ENCODE measurements around the gene FAM222A. TPM values are rescaled to one million over a fixed set of nuclear protein-coding genes. Genes with fewer than 3 reads are reported as not detected.

The FAM222A gene
- total RNA-seq, 1 donor from 2014 or later: 0.58 TPM

DNA sequence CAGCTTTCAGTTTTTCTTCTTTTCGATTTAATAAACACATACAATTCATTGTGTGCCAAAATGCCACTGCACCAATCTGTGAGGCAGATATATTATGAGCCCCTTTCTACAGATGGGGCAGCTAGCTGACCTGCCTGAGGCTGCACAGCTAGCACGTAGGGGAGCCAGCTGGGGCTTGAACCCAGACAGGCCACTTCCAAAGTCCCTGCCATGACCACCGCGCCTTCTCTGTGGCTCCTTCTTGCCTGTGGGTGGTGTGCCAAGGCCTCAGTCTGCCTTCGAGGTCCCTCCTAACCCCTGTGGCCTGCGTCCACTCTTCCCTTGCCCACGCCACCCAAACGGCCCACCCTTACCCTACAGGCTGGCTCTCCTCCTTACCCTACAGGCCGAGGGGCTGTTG is 16.2 kb downstream of the FAM222A start:
- TF ChIP-seq, protein P1, sequence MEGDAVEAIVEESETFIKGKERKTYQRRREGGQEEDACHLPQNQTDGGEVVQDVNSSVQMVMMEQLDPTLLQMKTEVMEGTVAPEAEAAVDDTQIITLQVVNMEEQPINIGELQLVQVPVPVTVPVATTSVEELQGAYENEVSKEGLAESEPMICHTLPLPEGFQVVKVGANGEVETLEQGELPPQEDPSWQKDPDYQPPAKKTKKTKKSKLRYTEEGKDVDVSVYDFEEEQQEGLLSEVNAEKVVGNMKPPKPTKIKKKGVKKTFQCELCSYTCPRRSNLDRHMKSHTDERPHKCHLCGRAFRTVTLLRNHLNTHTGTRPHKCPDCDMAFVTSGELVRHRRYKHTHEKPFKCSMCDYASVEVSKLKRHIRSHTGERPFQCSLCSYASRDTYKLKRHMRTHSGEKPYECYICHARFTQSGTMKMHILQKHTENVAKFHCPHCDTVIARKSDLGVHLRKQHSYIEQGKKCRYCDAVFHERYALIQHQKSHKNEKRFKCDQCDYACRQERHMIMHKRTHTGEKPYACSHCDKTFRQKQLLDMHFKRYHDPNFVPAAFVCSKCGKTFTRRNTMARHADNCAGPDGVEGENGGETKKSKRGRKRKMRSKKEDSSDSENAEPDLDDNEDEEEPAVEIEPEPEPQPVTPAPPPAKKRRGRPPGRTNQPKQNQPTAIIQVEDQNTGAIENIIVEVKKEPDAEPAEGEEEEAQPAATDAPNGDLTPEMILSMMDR (IDR thresholded peaks at IDR 0.05; ENCODE audit: insufficient read depth, low read length, poor library complexity, severe bottlenecking): no peak
- H3K36me3 ChIP-seq (ENCODE audit: control insufficient read depth, insufficient read depth, low read length): no peaks in the 10 kb centered on the region
- peaks cover 30% of the 10 kb centered on the region for H3K27me3 ChIP-seq (ENCODE audit: control insufficient read depth, insufficient read depth, low read length)
- no peak overlapping the region for H3K4me3 ChIP-seq (ENCODE audit: low read depth, low read length)
- DNase-seq (ENCODE audit: low read depth): no peak

DNA sequence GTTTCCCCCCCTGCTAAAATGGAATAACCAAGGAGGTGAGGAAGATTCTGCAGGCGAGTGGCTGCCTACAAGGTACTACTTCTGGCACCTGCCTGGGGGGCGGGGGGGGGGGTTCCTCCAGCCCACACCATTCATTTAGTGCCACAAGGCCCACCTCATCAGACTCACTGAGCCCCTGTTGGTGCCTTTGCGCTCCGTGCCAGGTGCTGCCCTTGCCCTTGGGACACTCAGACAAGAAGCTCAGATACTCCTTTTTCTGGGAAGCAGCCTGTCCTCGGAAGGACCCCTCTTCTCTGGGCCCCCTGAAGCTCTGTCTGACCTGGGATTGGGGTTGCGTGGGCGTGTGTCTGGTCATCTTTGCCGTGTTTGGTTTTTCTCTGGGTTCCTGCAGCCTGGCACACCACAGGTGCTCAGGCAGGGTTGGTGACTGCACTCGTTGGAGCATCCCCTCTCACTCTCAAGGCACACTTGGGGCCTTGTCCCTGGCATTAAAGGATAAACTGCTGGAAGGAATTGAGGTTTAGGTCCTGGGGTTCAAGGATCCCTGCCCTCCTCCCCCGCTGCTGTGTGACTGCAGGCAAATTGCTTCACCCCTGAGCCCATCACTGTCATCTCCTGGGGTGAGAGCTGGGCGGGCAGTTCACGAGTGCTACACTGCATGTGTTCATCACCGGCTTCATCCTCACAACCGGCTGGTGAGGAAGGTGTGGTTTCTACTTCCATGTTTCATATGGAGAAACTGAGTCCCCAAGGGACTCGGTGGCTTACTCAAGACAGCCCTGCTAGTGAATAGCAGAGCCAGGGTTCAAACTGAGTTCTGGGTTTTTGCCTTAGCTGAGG is 16.9 kb downstream of the FAM222A start:
- Histone ChIP-seq H3K27me3 (ENCODE audit: control insufficient read depth, insufficient read depth, low read length) (peaks cover 33% of the 10 kb centered on the region), H3K4me3 (ENCODE audit: low read depth, low read length) (no peak overlapping the region), H3K36me3 (ENCODE audit: control insufficient read depth, insufficient read depth, low read length) (no peaks in the 10 kb centered on the region)
- TF ChIP-seq, protein P1 (IDR thresholded peaks at IDR 0.05; ENCODE audit: insufficient read depth, low read length, poor library complexity, severe bottlenecking): no peak
- no peak for DNase-seq (ENCODE audit: low read depth)

DNA sequence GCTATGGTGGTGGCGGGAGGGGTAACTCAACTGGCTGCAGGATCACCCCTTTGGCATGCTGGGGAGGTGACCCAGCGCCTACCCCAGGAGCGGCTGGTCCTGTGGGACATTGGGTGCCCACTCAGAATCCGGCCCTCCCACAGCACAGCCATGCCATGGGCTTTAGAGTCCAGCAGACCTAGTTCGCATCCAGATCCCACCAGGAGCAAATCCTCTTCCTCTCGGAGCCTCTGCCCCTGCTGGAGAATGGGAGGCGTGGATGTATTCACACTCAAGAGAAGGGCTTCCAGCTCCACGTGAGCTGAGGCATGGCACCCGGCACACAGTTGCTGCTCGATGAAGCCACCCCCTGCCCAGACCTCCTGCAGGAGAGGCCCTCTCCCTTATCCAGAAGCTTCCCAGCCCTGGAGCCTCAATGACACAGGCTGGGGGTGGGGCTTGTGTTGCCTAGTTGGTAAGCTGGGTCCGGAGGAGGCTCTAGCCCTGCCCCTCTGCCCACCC is 17.7 kb downstream of the FAM222A start:
- Histone ChIP-seq H3K4me3 (ENCODE audit: low read depth, low read length) (no peak overlapping the region), H3K27me3 (ENCODE audit: control insufficient read depth, insufficient read depth, low read length) (peaks cover 34% of the 10 kb centered on the region), H3K36me3 (ENCODE audit: control insufficient read depth, insufficient read depth, low read length) (no peaks in the 10 kb centered on the region)
- TF ChIP-seq, protein P1 (IDR thresholded peaks at IDR 0.05; ENCODE audit: insufficient read depth, low read length, poor library complexity, severe bottlenecking): no peak
- DNase-seq (ENCODE audit: low read depth): no peak

GRCh38 chr12:109731806-109732205 is 18.2 kb downstream of the FAM222A start:
- peaks cover 31% of the 10 kb centered on the region for H3K27me3 ChIP-seq (ENCODE audit: control insufficient read depth, insufficient read depth, low read length)
- no peaks in the 10 kb centered on the region for H3K36me3 ChIP-seq (ENCODE audit: control insufficient read depth, insufficient read depth, low read length)
- no peak for DNase-seq (ENCODE audit: low read depth)
- TF ChIP-seq, protein P1 (IDR thresholded peaks at IDR 0.05; ENCODE audit: insufficient read depth, low read length, poor library complexity, severe bottlenecking): no peak
- H3K4me3 ChIP-seq (ENCODE audit: low read depth, low read length): no peak overlapping the region

DNA sequence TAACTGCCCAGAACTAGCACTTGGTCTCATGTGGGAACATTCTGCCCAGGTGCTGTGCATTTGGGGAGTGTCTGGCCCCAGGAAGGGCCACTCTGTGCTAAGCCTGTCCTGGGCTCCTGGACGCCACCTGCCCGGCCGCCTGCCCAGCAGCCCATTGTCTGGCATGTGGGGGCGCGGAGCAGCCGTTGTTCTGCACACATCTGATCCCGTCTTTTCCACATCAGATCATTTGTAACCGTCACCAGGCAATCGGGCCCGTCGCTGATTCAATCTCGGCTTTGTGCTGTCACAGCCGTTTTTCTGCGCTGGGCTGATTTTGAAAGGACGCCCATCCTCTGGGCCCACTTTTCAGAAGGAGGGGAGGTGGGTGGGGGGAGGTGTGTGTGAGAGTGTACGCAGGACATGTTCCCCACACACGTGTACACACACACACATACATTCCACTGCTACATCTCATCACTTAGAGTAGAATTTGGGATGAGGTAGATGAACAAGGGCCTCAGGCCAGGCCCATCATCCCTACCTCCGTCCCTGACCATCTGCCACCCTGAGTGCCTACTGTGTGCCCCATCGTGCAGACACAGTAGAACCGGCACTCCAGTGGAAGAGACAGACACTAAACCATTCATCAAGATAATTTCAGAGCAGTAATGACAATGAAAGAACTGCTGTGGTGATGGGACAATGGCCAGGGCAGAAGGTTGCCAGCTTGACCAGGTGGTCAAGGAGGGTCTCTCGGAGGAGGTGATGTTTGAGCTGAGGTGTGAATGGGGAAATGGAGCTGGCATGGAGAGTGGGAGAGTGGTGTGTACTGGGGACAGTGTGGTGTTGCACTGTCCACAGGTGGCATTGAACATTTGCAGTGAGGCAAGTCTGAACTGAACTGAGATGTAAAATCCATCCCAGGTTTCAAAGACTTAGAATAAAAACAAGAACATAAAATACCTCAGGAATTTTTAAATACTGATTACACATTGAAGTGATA is 19.0 kb downstream of the FAM222A start:
- Histone ChIP-seq H3K36me3 (ENCODE audit: control insufficient read depth, insufficient read depth, low read length) (no peaks in the 10 kb centered on the region), H3K4me3 (ENCODE audit: low read depth, low read length) (no peak overlapping the region), H3K27me3 (ENCODE audit: control insufficient read depth, insufficient read depth, low read length) (peaks cover 24% of the 10 kb centered on the region)
- TF ChIP-seq, protein P1 (IDR thresholded peaks at IDR 0.05; ENCODE audit: insufficient read depth, low read length, poor library complexity, severe bottlenecking): no peak
- no peak for DNase-seq (ENCODE audit: low read depth)
